HT-29 (cell line): ENCODE data around the gene SLC35F4. TPM values are rescaled to one million over a fixed set of nuclear protein-coding genes. Genes with fewer than 3 reads are reported as not detected.
A peak's percentile ranks its signal among the peaks of the same experiment; 100 is the strongest.

Source experiments
- DNase-seq: peaks from one replicate; pipeline ENCODE4 v3.0.0-alpha.2; 2015; ENCODE audit warnings: low spot score
- total RNA-seq: library from RNA; depleted of rRNA; stranded (reverse); fragments of >200 nt; shearing (Covaris generic); gene quantifications from 2 replicates; pipeline ENCODE4 v1.2.3, GENCODE V29; 2014

Gene SLC35F4
- total RNA-seq, 1 experiment from 2014 or later = not detected

DNA sequence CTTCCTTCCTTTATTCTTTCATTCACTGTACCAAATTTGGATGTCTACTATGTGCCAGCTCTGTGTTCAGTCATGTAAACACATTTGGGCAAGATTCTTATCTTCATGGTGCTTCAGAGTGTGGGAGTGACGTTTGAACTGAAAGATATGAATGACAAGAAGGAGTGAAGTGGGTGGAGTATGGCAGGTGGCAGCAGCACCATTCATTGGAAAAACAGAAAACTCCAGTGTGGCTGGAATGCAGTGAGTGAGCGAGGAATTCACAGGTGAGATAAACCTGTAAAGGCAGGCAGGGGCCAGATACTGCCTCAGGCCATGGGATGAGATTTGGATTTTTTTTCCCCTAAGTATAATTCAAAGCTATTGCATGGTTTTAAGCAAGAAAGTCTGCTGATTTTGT lies 231.6 kb downstream of the SLC35F4 start:
- DNase-seq = no peak

DNA sequence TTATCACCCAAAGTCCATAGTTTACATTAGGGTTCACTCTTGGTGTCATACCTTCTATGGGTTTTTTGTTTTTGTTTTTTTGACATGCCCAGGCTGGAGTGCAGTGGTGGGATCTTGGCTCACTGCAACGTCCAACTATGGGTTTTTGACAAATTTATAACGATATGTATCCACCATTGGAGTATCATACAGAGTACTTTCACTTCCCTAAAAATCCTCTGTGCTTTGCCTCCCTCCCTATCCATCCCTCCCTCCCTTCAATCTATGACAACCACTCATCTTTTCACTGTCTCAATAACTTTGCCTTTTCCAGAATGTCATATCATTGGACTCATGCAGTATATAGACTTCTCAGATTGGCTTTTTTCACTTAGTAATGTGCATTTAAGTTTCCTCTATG lies 233.2 kb downstream of the SLC35F4 start:
- no peak for DNase-seq

DNA sequence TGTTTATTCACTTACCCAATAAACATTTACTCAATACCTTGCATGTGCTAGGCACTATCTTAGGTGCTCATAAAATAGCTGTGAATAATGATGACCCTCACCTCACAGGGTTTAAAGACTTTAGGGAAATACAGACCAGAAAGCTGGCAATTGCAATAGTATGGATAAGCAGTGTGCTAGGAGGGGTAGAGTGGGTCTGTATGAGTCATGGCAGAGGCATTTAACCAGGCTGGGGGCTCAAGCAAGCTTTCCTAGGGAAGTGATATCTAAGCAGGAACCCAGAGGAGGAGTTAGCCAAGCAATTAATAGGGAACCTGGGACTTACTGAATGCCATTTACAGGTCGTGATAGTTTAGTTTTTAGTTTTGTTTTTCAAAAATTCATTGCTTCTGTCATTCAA lies 248.4 kb downstream of the SLC35F4 start:
- no peak for DNase-seq

DNA sequence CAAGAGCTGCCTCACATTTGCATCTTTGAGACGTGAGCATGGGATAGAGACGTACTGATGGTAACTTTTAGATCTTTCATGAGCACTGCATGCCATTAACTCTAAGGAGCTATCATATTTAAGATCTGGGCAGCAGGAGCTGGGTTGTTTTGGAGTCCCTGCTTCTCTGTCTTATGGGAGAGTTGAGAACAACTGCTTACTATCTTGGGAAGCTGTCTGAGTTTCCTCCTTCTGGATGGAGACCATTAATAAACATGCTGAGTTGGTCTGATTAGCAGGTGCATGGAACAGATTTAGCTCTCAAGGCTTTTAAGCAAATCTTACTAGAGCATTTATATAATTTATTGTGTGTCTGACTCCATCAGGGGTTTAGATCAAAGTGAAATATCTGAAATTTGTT lies 252.9 kb downstream of the SLC35F4 start:
- no peak for DNase-seq

DNA sequence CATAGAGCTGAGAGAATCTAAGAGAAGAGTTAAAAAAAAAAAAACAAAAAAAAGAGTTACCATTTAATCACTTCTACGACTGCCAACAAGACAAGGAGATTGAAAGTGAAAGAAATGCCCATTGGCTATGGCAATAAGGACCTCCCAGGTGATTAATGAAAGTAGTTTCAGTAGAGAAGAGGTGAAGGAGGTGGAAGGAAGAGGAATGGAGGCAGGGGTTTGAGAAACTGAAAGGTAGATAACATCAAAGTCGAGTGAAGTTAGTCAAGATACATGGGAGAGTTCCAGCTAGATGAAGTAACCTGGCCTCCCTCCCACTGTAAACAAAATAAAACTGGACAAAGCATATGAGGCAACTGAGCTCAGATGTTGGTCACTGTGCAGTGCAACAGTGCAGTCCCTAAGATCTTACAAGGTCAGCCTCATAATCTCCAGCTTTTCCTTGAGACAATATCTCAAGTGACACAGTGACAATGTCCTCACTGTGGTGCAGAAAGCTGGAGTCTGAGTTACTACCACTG lies 254.3 kb downstream of the SLC35F4 start:
- no peak for DNase-seq

DNA sequence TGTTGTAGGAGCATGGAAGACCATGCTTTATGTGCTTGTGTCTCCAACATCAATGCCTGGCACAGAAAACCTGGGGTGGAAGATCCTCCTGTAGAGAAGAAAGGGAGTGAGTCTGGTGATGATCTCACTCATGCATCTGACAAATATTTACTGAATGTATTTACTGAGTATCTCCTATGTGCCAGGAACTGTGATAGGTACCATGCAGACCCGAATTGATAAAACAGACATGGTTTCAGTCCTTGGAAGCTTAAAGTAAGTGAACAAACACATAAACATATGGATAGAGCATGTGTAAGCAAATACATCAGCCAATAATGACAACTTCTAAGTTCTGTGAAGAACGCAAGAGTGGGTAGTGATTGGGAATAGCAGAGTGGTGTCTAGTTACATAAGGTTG lies 255.3 kb downstream of the SLC35F4 start:
- no peak for DNase-seq

DNA sequence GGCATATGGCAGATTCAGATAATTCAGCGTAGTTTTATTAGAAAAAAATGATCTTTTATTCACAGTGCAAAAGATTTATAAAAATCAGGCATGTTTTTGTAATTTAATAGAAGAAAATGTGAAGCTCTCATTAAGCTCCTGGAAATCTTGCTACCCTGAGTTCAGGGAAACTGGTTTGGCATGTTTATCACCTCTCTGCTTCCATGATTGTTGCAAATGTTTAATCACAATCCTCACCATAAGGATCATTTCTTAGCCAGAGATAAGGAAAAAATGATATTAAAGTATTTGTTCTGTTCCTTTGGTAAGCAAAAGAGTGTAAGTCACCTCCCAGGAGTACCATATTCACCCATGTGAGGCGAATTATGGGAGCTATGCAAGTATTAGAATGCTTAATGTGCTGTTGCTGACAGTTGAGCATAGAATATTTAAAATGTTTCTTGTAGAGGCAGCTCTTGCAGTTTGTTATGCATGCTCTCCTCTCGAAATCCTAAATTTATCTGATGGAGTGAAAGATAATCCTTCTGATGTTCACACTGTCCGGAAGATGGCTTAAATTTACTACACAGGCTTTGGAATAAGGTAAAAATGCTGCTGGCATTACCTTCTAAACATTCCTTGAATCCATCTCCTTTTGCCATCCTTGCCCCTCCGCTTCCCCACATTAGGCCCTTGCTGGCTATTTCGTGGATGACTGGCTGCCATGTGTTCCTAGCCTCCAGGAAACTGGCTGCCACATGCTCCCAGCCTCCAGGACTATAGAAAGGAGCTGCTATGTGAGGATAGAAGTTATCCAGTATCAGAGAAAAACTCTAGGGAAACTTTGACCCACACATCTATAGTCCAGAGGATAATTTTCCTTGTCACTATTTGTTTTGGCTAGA lies 256.5 kb downstream of the SLC35F4 start:
- DNase-seq = no peak

DNA sequence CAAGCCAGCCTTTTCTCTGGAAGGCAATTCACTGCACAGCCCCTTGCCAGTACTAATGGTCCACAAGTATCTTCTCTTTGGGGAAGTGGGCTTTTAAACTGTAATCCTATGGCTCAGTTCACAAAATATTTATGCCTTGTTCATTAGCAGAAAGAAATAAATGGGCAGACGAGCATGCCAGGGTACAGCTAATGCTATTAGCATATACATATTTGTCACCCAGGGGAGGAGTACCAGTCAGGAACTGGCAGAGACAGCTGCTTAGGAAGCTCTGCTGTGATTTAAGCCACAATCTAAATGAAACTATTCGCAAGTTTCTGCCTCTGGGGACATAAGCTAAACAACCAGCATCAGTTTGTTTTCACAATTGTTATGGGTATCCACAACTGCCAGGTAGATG lies 258.8 kb downstream of the SLC35F4 start:
- DNase-seq = no peak

DNA sequence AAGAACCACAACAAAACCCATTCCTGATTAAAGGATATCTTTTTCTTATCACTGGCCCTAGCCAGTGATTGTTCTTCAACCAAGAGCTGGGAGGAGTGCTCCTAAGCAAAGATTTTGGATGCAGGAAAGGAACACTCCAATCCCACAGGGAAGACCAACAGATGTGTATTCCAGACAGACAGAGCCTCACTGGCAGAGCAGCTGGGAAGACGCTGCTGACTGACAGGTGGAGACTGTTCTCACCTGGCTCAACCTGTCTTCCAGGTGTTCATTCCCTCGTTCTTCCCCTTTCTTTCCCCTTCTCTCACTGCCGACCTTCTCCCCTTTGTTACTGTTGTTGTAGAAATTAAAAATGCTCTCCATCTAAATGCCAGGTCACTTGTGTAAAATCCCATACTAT lies 282.5 kb downstream of the SLC35F4 start:
- no peak for DNase-seq

DNA sequence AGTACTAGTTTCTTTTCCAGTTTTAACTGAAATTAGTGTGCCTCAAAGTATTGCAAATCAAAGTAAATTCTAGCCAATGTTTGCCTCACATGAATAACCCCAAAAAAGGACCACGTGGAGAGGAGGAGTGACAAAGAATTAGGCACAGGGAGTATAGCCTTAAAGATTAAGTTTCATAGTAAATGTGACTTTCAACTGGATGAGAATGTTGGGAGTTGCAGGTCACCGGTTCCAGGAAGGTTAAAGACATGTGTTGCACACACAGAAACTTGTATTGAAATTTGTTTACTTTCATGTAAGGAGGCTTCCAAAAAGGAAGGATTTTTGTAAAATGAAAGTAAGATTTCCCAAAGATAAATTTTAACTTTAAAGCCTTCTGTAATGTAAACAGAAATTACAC lies 283.1 kb downstream of the SLC35F4 start:
- DNase-seq = no peak

DNA sequence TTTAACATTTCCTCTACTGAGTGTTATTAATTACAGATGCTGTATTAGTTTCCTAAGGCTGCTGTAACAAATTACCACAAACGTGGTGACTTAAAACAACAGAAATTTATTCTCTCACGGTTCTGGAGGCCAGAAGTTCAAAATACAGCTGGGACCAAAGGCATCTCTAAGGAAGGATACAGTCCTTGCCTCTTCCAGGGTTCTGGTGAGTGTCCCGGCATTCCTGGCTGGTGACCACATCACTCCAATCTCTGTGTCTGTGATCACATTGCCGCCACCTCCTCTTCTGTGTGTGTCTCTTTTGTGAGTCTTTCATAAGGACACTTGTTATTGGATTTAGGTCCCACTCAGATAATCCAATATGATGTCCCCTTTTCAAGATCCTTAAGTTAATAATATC lies 287.1 kb downstream of the SLC35F4 start:
- no peak for DNase-seq

DNA sequence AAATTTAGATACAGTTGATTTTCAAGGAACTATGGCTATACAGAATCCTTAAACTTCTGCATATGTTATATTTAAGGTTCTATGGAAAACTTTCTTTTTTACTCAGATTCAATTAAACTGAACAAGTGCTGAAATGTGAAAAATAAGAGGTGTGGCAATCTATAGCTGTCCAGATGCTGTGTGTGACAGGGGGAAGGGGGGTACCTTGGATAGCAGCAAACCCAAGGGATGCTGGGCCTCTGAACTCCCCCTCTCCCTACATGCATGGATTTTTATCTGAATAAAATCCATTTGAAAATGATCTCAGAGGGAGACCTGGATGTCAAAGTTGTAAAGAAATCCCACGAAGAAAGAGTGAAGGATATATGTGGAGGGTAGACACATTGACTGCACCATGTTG lies 289.4 kb downstream of the SLC35F4 start:
- DNase-seq = no peak

DNA sequence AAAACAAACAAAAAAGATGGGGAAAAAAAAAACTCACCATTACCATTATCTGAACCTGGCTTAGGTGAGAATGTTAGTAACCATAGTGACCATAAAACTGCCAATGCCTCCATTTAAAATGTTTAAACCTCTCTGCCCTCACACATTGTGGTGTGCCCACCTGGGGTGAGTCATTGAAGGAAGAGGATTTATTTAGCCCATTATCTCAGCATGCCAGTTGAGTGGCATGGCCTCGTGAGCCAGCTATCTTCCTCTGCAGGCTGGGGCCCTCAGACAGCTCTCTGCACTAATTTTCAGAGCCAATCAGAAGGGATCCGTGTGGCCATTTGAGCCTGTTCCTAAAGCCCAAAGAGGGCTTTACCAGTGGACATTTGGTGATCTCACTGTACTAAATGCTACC lies 290.4 kb downstream of the SLC35F4 start:
- DNase-seq = no peak

DNA sequence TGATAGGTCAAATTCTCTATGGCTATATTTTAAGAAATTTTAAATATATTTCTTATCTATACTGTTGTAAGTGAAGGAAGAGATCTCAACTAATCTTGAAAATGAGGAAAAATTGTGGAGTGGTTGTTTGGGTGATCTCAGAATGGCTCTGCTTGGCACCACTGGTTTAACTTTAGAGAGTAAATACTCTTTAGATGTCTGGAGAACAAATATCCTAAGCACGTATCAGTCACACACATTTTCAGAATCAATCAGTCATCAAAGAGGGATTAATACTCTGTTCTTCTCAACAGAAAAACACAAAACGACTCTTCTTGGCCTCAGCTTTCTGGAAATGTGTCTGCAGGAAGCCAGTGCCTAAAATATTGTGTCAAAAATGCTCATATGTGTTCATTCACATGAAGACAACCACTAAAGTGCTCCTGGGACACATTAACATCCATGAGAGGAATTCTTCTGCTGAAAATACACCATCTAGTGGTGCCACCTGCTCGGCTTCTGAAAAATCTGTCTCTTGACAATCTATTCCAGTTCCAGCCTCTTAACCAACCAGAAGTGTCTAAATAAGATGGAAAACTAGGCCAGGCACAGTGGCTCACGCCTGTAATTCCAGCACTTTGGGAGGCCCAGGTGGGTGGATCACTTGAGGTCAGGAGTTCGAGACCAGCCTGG lies 291.1 kb downstream of the SLC35F4 start:
- peak; percentile 36 for DNase-seq

DNA sequence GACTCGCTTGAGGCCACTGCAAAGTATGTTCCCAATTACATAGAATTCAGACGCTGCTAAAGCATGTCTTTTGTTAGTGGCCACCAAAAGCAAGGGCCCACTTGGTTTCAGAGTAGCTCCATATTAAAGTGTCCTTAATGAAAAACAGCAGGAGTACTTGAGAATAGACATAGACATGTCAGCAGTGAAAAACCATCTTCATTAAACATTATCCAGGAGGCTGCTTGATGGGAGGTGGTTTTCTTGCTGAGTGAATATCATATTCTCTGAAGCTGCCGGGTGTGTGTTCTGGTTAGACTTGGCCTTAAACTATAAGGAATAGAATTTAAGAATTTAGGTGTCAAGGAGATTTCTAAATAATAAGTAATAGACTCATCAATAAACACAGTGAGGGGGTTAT lies 292.7 kb downstream of the SLC35F4 start:
- no peak for DNase-seq

DNA sequence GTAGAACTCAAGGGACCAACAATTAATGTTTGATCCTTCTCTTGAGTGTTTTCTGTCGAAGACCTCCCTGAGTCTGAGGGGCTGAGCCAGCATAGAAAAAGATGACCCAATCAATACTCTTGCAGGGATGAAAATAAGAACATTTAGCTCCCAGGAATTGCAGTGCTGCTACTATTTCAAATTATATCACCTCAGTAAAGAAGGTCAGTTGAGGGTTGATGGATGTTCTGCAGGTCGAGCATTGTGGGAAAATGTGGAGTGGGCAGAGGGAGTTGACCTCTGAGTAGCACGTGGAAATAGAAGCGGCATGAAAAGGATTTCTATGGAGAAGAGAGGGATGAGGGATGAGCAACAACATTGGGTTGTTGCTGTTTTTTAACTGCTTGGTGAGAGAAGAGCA lies 297.3 kb downstream of the SLC35F4 start:
- DNase-seq = no peak

DNA sequence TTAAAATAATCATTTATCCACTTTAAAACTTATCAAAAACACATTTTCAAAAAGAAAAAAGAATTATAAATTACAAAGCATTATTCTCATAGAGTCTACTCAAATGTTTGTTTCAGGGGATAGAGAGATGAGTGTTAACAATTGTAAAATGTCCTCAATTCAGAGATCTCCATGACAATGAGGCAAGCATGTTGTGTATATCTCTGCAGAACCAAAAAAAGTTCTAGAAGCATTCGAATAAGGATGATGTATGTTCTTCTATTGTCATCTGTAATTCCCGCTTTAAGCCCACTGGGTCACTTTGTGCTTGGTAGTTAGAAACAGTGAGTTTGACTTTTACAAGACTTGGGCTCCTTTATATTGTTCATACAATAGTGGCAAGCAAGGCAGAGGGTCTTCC lies 298.7 kb downstream of the SLC35F4 start:
- no peak for DNase-seq

DNA sequence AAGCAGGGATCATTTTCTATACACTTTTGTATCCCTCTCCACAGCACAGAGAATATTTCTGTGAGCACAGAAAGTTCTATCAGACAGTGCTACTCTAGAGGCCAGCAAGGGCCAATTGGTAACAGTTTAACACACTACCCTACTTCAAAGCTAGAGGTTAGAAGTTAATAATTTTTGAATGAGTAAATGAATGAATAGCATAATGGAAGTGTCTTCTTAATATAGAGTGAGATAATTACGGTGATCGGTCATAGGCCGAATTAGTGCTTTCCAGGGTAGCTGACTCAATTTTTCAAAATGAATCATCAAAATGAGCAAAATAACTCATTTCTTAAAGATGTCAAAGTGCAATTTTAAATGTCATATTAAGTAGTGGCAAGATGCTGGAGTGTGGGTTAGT lies 305.2 kb downstream of the SLC35F4 start:
- DNase-seq = no peak

DNA sequence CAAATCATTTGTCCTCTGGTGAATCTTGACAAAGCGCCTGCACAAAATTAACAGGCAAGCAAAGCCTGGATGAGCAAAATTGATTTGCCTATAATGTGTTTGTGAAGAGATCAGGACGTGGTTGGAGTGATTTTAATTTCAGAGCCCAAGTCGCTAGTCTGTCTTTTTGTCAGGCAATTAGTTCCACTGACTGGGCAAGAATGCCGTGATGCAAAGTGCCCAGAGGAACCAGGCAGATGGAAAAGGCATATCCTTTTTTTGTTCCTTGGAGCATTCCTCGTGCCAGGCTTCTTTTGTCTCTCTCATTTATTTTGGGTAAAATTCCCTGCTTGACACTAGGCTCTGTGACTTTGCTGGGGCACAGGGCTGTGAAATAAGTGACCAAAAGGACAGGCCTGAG lies 306.3 kb downstream of the SLC35F4 start:
- no peak for DNase-seq

DNA sequence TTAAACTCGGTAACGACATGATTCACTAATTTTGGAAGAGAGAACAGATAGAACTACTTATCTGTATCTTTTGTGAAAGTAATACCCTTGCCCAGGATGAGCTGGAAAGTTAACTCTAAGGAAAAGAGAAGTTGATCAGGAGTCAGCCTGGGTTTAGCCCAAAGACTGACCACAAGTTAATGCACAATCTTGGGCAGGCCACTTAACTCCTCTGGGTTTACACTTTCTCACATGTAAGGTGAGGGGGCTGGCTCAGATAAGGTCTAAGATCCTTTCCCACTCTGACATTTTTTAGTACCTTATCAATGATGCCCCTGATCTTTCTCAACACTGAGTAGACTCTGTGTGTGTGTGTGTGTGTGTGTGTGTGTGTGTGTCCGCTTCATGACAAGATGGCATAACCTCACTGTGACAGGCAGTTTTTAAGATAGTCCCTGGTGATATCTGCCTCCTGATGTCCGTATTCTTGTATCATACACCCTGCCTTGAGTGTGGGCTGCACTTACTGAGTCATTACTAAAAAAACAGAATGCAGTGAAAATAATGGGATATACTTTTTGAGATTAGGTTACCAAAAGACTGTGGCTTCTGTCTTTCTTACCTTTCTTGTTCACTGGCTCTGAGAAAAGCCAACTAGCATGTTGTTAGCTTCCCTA lies 316.0 kb downstream of the SLC35F4 start:
- DNase-seq = no peak

DNA sequence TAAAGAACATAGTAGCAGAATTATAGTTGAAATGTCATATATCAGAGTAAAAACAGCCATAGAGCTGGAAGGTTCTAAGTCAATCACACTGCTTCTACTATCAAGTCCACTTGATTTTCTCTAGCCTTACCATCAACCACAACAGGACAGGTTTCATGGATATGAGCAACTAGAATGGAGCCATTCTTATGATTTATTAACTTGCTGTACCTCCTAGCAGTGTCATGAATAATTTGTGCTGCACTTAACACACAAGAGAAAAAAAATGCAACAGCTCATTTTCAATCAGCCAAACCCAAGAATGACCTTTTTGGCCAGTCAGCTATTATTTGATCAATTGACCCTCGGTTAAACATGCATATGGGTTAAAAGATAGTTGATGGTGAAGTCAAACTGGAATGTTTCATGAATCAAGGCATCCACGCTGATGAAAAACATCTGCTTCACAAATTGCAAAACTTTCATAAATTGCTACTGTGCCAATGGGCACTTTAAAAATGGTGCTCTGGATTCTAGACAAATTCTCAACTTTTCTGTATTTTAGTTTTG lies 316.8 kb downstream of the SLC35F4 start:
- no peak for DNase-seq

DNA sequence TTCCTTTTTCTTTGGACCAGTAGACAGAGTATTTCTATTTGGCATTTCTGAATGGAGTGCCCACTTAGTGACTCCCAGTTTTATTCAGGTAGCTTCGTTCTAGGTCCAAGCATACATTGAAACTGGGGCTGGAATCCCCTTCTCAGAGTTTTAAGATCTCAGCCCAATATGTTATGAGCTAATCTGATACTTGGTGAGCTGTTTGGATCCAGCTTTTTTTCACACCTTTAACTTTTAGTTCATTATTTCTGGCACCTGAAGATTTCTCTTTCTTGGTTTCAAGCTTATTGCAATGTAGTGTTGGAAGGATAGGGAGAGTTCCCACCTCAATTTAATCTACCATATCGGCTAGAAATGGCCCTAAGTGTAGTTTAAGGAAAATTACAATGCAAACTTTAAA lies 318.8 kb downstream of the SLC35F4 start:
- DNase-seq = no peak
